ENCODE measurements around the gene PNO1.

Gene PNO1

GRCh38 chr2:68189991-68190784 is 32.5 kb downstream of the PNO1 start:
- in situ Hi-C loops (cut with HindIII; ENCODE audit: low pct_unique_long_range_greater_than_20kb, low sequenced_read_pairs), result no loop called here
- no peak for DNase-seq (ENCODE audit: low read depth in 1 of 2, low spot score in 1 of 2)
- no peak for TF ChIP-seq JUND (IDR thresholded peaks at IDR 0.05; ENCODE audit: low read depth)

DNA sequence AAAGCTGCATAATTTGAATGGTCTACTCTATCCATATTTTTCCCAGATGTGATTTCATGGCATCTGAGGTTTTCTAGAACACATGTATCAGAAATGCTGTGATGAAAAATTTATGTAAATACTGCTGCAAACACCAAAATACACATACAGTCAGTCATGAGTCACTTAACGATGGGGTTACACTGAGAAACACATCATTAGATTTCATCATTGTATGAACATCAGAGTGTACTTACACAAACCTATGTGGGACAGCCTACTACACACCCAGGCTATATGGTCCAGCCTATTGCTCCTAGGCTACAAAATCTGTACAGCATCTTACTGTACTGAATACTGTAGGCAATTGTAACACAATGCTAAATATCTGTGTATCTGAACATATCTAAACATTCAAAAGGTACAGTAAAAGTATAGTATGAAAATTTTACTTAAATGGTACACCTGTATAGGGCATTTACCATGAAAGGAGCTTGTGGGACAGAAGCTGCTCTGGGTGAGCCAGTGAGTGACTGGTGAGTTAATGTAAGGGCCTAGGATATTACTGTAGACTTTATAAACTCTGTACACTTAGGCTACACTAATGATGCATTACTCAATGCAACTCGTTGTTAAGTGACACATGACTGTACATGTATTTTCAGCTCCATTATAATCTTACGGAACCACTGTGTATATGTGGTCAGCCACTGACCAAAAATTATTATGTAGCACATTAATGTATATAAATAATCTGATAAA is 33.5 kb downstream of the PNO1 start:
- DNase-seq (ENCODE audit: low read depth in 1 of 2, low spot score in 1 of 2), result no peak
- TF ChIP-seq JUND (IDR thresholded peaks at IDR 0.05; ENCODE audit: low read depth), result no peak
- in situ Hi-C loops (cut with HindIII; ENCODE audit: low pct_unique_long_range_greater_than_20kb, low sequenced_read_pairs), result no loop called here

GRCh38 chr2:68193144-68193543 is 35.5 kb downstream of the PNO1 start:
- no peak for DNase-seq (ENCODE audit: low read depth in 1 of 2, low spot score in 1 of 2)
- TF ChIP-seq JUND (IDR thresholded peaks at IDR 0.05; ENCODE audit: low read depth), result no peak
- in situ Hi-C loops (cut with HindIII; ENCODE audit: low pct_unique_long_range_greater_than_20kb, low sequenced_read_pairs), result no loop called here

DNA sequence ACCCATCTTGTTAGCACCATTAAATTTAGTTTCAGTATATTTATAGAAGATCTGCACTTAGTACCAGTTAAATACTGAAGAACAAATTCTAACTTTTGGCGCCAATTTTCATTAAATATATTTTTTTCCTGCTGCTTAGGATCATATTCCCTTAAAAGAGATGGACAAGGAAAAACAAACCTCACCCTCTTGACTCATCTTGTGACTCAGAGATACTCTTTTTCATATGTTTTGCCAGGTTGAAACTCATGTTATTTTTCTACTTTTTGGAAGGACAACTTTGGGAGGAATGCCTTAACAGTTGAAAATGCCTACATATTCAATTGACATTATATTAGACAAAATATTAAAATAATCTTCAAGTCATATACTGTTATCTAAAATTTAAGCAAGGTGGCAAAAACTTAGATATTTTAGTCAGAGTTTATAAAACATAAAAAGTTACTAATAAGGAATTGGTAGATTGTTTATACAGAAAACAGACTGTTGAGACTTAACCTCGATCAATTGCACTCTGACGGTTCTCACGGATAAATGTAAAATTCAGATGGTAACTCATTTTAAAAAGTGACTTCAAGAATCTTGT is 36.2 kb downstream of the PNO1 start:
- no peak for DNase-seq (ENCODE audit: low read depth in 1 of 2, low spot score in 1 of 2)
- no peak for TF ChIP-seq JUND (IDR thresholded peaks at IDR 0.05; ENCODE audit: low read depth)
- in situ Hi-C loops (cut with HindIII; ENCODE audit: low pct_unique_long_range_greater_than_20kb, low sequenced_read_pairs), result no loop called here

DNA sequence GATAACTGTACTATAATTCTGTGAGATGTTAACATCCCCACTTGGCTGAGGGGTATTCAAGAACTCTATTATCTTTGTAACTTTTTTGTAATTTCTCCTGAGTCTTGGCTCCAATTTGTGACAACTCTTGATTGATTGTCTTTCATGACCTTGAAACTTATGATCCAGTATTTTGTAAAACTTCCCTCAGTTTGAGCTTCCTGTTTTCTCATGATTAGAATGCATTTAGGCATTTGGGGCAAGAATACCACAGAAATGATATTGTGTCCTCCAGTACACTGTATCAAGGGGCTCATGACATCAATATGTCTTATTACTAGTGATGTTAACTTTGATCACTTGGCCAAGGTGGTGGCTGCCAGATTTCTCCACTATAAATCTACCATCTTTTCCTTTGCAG is 37.4 kb downstream of the PNO1 start:
- in situ Hi-C loops (cut with HindIII; ENCODE audit: low pct_unique_long_range_greater_than_20kb, low sequenced_read_pairs), result no loop called here
- no peak for TF ChIP-seq JUND (IDR thresholded peaks at IDR 0.05; ENCODE audit: low read depth)
- no peak for DNase-seq (ENCODE audit: low read depth in 1 of 2, low spot score in 1 of 2)

- TF ChIP-seq JUND (IDR thresholded peaks at IDR 0.05; ENCODE audit: low read depth), result no peak
- DNase-seq (ENCODE audit: low read depth in 1 of 2, low spot score in 1 of 2), result no peak
- in situ Hi-C loops (cut with HindIII; ENCODE audit: low pct_unique_long_range_greater_than_20kb, low sequenced_read_pairs), result no loop called here
Observed at GRCh38 chr2:68196120-68196716, 38.5 kb downstream of the PNO1 start.

DNA sequence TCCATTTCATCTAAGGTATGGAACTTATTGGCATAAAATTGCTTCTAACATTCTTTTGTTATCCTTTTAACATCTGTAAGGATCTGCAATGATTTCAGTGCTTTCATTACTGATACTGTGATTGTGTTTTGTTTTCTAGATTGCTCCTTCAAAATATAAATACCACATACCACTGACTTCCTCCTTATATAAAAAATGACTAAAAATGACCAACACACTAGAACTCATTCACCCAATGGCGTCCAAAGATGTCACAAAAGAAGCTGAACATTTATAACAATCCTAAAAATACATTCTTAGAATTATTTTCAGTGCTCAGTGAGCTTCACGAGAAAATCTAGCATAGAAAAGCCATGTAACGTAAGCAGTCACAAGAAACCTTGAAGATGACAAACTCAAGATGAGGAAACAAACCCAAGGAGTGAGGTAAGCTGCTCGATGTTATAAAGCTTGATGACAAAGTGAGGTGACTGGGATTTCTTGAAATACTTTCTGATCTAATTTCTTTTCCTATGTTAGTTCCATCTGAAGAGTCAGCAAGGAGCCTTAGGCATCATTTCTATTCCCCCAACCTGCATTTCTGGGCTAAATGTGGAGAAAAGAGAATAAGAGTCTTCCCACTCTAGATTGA is 42.6 kb downstream of the PNO1 start:
- no peak for DNase-seq (ENCODE audit: low read depth in 1 of 2, low spot score in 1 of 2)
- no peak for TF ChIP-seq JUND (IDR thresholded peaks at IDR 0.05; ENCODE audit: low read depth)
- in situ Hi-C loops (cut with HindIII; ENCODE audit: low pct_unique_long_range_greater_than_20kb, low sequenced_read_pairs), result no loop called here

DNA sequence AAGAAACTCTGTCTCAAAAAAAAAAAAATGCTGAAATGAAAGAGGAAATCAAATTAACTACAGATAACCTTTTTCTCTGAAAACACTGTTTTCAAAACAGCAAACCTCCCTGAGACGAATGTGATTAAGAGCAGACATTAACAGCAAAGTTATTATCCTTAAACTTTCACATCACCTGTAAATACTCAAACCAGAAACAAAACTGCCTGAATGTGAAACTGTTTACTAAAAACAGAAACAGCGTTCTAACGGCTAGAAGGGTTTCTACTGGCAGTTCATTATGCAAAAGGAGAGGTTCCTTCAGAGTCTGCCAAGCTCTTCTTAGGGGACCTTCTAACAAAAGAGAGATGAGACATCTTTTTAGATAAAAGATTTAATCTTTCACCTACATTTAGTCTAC is 45.9 kb downstream of the PNO1 start:
- DNase-seq (ENCODE audit: low read depth in 1 of 2, low spot score in 1 of 2), result no peak
- no peak for TF ChIP-seq JUND (IDR thresholded peaks at IDR 0.05; ENCODE audit: low read depth)
- in situ Hi-C loops (cut with HindIII; ENCODE audit: low pct_unique_long_range_greater_than_20kb, low sequenced_read_pairs), result no loop called here

GRCh38 chr2:68206793-68207192 is 49.1 kb downstream of the PNO1 start:
- TF ChIP-seq JUND (IDR thresholded peaks at IDR 0.05; ENCODE audit: low read depth), result no peak
- in situ Hi-C loops (cut with HindIII; ENCODE audit: low pct_unique_long_range_greater_than_20kb, low sequenced_read_pairs), result no loop called here
- no peak for DNase-seq (ENCODE audit: low read depth in 1 of 2, low spot score in 1 of 2)

DNA sequence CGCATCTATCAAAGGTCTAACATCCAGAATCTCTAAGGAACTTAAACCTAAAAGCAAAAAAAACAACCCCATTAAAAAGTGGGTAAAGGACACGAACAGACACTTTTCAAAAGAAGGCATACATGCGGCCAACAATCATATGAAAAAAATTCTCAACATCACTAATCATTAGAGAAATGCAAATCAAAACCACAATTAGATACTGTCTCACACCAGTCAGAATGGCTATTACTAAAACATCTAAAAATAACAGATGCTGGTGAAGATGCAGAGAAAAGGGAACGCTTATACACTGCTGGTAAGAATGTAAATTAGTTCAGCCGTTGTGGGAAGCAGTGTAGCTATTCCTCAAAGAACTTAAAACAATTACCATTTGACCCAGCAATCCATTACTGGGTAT is 56.7 kb downstream of the PNO1 start:
- in situ Hi-C loops (cut with HindIII; ENCODE audit: low pct_unique_long_range_greater_than_20kb, low sequenced_read_pairs), result no loop called here
- no peak for DNase-seq (ENCODE audit: low read depth in 1 of 2, low spot score in 1 of 2)

GRCh38 chr2:68216454-68217310 is 59.0 kb downstream of the PNO1 start:
- no peak for TF ChIP-seq JUND (IDR thresholded peaks at IDR 0.05; ENCODE audit: low read depth)
- in situ Hi-C loops (cut with HindIII; ENCODE audit: low pct_unique_long_range_greater_than_20kb, low sequenced_read_pairs), result no loop called here
- DNase-seq (ENCODE audit: low read depth in 1 of 2, low spot score in 1 of 2), result no peak

More for the DNA sequence above, 56.7 kb downstream of the PNO1 start:
- TF ChIP-seq JUND (IDR thresholded peaks at IDR 0.05; ENCODE audit: low read depth), result no peak

DNA sequence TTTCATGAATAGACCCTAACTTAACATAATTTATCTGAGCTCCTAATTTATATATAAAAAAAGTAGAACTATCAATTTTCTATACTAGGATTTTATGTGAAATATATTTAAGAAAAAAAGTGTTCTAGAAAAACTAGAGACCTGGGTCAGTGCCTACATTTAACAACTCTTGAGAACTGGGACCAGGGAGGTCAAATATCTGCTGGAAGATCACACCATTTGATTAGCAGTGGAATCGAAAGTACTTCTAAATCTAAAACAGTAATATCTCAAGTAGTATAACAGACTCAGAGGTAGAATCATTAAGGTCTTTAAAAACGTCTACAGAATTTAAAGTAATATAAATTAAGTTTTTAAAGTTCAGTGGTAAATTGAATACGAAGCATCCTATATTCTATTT is 60.0 kb downstream of the PNO1 start:
- no peak for DNase-seq (ENCODE audit: low read depth in 1 of 2, low spot score in 1 of 2)
- TF ChIP-seq JUND (IDR thresholded peaks at IDR 0.05; ENCODE audit: low read depth), result no peak
- in situ Hi-C loops (cut with HindIII; ENCODE audit: low pct_unique_long_range_greater_than_20kb, low sequenced_read_pairs), result no loop called here

Data from T47D (cell line).